Measurements from ENCODE around the gene BPIFB3.

DNA sequence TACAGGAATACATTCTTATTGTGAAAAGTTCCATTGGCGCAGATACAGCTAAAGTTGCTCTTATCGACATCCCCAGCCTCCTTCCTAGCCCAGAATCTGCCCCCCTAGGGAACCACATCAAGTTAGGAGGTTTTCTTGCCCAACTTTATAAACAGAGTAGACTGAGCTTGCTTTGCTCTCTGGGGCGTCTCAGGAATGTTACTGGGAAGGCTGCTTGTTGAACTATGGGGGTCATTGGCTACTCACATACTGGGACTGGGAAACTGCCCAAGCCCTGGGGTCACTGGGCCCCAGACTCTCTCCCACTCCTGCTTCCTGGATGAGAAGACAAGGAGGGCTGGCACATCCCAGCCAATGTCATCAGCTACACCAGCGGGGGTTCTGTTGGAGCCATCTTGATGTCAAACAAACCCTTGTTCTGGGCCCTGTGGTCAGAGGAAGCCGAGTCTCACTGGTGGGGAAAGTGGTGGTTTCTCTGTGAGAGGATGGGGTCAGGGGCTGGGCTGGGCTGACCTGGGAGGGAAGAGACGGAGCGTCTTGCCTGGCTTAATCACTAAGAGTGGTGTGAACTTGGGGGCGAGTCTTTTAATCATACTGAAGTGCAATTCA, 51.7 kb downstream of the BPIFB3 start:
- no peak for TF ChIP-seq EZH2phosphoT487 (IDR thresholded peaks at IDR 0.05; ENCODE audit: borderline replicate concordance, low read length)
- TF ChIP-seq, protein P1, sequence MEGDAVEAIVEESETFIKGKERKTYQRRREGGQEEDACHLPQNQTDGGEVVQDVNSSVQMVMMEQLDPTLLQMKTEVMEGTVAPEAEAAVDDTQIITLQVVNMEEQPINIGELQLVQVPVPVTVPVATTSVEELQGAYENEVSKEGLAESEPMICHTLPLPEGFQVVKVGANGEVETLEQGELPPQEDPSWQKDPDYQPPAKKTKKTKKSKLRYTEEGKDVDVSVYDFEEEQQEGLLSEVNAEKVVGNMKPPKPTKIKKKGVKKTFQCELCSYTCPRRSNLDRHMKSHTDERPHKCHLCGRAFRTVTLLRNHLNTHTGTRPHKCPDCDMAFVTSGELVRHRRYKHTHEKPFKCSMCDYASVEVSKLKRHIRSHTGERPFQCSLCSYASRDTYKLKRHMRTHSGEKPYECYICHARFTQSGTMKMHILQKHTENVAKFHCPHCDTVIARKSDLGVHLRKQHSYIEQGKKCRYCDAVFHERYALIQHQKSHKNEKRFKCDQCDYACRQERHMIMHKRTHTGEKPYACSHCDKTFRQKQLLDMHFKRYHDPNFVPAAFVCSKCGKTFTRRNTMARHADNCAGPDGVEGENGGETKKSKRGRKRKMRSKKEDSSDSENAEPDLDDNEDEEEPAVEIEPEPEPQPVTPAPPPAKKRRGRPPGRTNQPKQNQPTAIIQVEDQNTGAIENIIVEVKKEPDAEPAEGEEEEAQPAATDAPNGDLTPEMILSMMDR (IDR thresholded peaks at IDR 0.05; ENCODE audit: low read depth, low read length, poor library complexity, severe bottlenecking) = no peak
